Loucy (cell line): ENCODE measurements around the gene LAMB1.
"Not testable (repeated sequence)": the region's sequence is repeated elsewhere in the genome, so short reads cannot be mapped to it uniquely, and the experiment has no call there.

Source experiments
- H2AFZ ChIP-seq: fragments of 200-600 bp; sonication (generic); 2 replicates; pipeline ENCODE4 v1.6.0; 2016; ENCODE audit warnings: antibody characterized with exemption, mild to moderate bottlenecking, low read length, moderate library complexity
- H3F3A ChIP-seq: fragments of 200-600 bp; 2 replicates; pipeline ENCODE4 v1.6.0; 2016; ENCODE audit warnings: antibody characterized with exemption, low read depth, mild to moderate bottlenecking
- H3K27me3 ChIP-seq: fragments of 200-600 bp; sonication (generic); 2 replicates; pipeline ENCODE4 v1.6.1; 2014; ENCODE audit warnings: low read length, mild to moderate bottlenecking; ENCODE audit not compliant: insufficient read depth, poor library complexity, severe bottlenecking
- H3K36me3 ChIP-seq: fragments of 200-600 bp; sonication (generic); 2 replicates; pipeline ENCODE4 v1.6.1; 2016; ENCODE audit warnings: low read length; ENCODE audit not compliant: insufficient read depth
- H3K4me1 ChIP-seq: fragments of 200-600 bp; sonication (generic); 2 replicates; pipeline ENCODE4 v1.5.1; 2014; ENCODE audit warnings: low read length, mild to moderate bottlenecking; ENCODE audit not compliant: insufficient read depth, poor library complexity, severe bottlenecking
- H3K4me2 ChIP-seq: fragments of 200-600 bp; sonication (generic); 2 replicates; pipeline ENCODE4 v1.6.0; 2014; ENCODE audit warnings: antibody characterized with exemption, low read length, low read depth, mild to moderate bottlenecking; ENCODE audit not compliant: poor library complexity, severe bottlenecking
- H3K4me3 ChIP-seq: fragments of 200-600 bp; sonication (generic); 2 replicates; pipeline ENCODE4 v1.5.1; 2014; ENCODE audit warnings: low read length, mild to moderate bottlenecking, mixed read lengths; ENCODE audit not compliant: poor library complexity, severe bottlenecking
- H3K79me2 ChIP-seq: fragments of 200-600 bp; sonication (generic); 2 replicates; pipeline ENCODE4 v1.6.1; 2014; ENCODE audit warnings: low read length; ENCODE audit not compliant: insufficient read depth
- H3K9ac ChIP-seq: fragments of 200-600 bp; sonication (generic); 2 replicates; pipeline ENCODE4 v1.6.0; 2014; ENCODE audit warnings: mild to moderate bottlenecking, low read depth, low read length, moderate library complexity; ENCODE audit not compliant: poor library complexity, severe bottlenecking
- H3K9me2 ChIP-seq: fragments of 200-600 bp; sonication (generic); replicated peaks from 2 replicates; pipeline ENCODE4 v1.6.1; 2016; ENCODE audit warnings: low read depth, low read length, mixed read lengths
- H3K9me3 ChIP-seq: fragments of 200-600 bp; sonication (generic); 2 replicates; pipeline ENCODE4 v1.6.1; 2014; ENCODE audit warnings: mild to moderate bottlenecking, antibody characterized with exemption, low read length, low read depth; ENCODE audit not compliant: insufficient read depth
- H4K20me1 ChIP-seq: fragments of 200-600 bp; sonication (generic); 2 replicates; pipeline ENCODE4 v1.6.0; 2014; ENCODE audit warnings: antibody characterized with exemption, low read length, mild to moderate bottlenecking; ENCODE audit not compliant: insufficient read depth, poor library complexity, severe bottlenecking
- EZH2phosphoT487 ChIP-seq: fragments of 200-600 bp; IDR thresholded peaks from 2 replicates; pipeline ENCODE4 v1.6.1; 2018; ENCODE audit warnings: antibody characterized with exemption, mild to moderate bottlenecking, moderate library complexity, borderline replicate concordance
- TF ChIP-seq, protein P1 (sequence below): fragments of 200-600 bp; sonication (generic); conservative IDR thresholded peaks from 2 replicates; pipeline ENCODE4 v1.5.1; 2014; ENCODE audit warnings: mild to moderate bottlenecking, antibody characterized with exemption, low read length

Gene LAMB1

DNA sequence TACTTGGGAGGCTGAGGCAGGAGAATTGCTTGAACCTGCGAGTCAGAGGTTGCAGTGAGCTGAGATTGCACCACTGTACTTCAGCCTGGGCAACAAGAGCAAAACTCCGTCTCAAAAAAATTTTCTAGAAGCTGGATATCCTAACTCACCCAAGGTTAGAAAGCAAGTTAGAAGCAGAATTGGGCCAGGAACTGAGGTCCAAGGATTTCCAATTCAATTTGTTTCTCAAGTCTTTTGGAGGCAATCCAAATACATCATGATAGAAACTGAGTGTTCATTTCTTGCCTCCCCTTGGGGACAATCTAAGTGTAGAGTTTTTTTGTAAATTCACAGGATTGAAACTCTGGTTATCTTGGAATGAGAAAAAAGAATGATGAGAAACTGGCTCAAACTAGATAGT, 45.5 kb downstream of the LAMB1 start:
- TF ChIP-seq, protein P1, sequence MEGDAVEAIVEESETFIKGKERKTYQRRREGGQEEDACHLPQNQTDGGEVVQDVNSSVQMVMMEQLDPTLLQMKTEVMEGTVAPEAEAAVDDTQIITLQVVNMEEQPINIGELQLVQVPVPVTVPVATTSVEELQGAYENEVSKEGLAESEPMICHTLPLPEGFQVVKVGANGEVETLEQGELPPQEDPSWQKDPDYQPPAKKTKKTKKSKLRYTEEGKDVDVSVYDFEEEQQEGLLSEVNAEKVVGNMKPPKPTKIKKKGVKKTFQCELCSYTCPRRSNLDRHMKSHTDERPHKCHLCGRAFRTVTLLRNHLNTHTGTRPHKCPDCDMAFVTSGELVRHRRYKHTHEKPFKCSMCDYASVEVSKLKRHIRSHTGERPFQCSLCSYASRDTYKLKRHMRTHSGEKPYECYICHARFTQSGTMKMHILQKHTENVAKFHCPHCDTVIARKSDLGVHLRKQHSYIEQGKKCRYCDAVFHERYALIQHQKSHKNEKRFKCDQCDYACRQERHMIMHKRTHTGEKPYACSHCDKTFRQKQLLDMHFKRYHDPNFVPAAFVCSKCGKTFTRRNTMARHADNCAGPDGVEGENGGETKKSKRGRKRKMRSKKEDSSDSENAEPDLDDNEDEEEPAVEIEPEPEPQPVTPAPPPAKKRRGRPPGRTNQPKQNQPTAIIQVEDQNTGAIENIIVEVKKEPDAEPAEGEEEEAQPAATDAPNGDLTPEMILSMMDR = no peak
- TF ChIP-seq EZH2phosphoT487 = no peak
- H3K79me2 ChIP-seq = no peaks in the 10 kb centered on the region
- no peak overlapping the region for H3K4me3 ChIP-seq
- H3F3A ChIP-seq = no peaks in the 10 kb centered on the region
- no peak overlapping the region for H3K4me2 ChIP-seq
- no peak overlapping the region for H3K9ac ChIP-seq
- no peak overlapping the region for H2AFZ ChIP-seq
- no peaks in the 10 kb centered on the region for H3K9me2 ChIP-seq
- H3K36me3 ChIP-seq = no peaks in the 10 kb centered on the region
- no peaks in the 10 kb centered on the region for H3K4me1 ChIP-seq
- H4K20me1 ChIP-seq = no peaks in the 10 kb centered on the region
- H3K9me3 ChIP-seq = no peaks in the 10 kb centered on the region
- no peaks in the 10 kb centered on the region for H3K27me3 ChIP-seq

GRCh38 chr7:107956950-107957349, 46.0 kb downstream of the LAMB1 start:
- not testable (repeated sequence) for H3K27me3 ChIP-seq, H3K4me2 ChIP-seq, H2AFZ ChIP-seq, H3K9ac ChIP-seq, H3K9me2 ChIP-seq, H3F3A ChIP-seq, H3K4me1 ChIP-seq, H3K9me3 ChIP-seq, H4K20me1 ChIP-seq, H3K79me2 ChIP-seq, H3K4me3 ChIP-seq, H3K36me3 ChIP-seq

- H3K27me3 ChIP-seq = no peaks in the 10 kb centered on the region
- H4K20me1 ChIP-seq = no peaks in the 10 kb centered on the region
- no peak overlapping the region for H3K4me2 ChIP-seq
- no peaks in the 10 kb centered on the region for H3K9me3 ChIP-seq
- no peak overlapping the region for H2AFZ ChIP-seq
- H3K36me3 ChIP-seq = no peaks in the 10 kb centered on the region
- no peaks in the 10 kb centered on the region for H3K4me1 ChIP-seq
- H3K9me2 ChIP-seq = no peaks in the 10 kb centered on the region
- no peaks in the 10 kb centered on the region for H3K79me2 ChIP-seq
- no peak overlapping the region for H3K4me3 ChIP-seq
- H3K9ac ChIP-seq = no peak overlapping the region
- H3F3A ChIP-seq = no peaks in the 10 kb centered on the region
- TF ChIP-seq, protein P1 = no peak
- no peak for TF ChIP-seq EZH2phosphoT487
Measured at GRCh38 chr7:107955394-107955793, 47.6 kb downstream of the LAMB1 start.

- Histone ChIP-seq H3K4me2 (no peak overlapping the region), H3K36me3 (no peaks in the 10 kb centered on the region), H4K20me1 (no peaks in the 10 kb centered on the region), H3F3A (no peaks in the 10 kb centered on the region), H3K9ac (no peak overlapping the region), H3K9me3 (no peaks in the 10 kb centered on the region), H3K79me2 (no peaks in the 10 kb centered on the region), H3K27me3 (no peaks in the 10 kb centered on the region), H2AFZ (no peak overlapping the region), H3K4me3 (no peak overlapping the region), H3K9me2 (no peaks in the 10 kb centered on the region), H3K4me1 (no peaks in the 10 kb centered on the region)
- TF ChIP-seq, protein P1 = no peak
- TF ChIP-seq EZH2phosphoT487 = no peak
Measured at GRCh38 chr7:107953924-107954303, 49.0 kb downstream of the LAMB1 start.
